DND-41 (cell line): ENCODE measurements around the gene CRIP1.
A peak's percentile ranks its signal among the peaks of the same experiment; 100 is the strongest.

ENCODE experiments used
- ATAC-seq: fragments of 200-7000 bp; cut with Tn5 transposase; 3 replicates; pipeline ENCODE4 v1.9.1; 2021; ENCODE audit warnings: low read depth; ENCODE audit not compliant: insufficient read depth
- DNase-seq: peaks from one replicate; pipeline ENCODE4 v3.0.0-alpha.2; 2020
- H2AFZ ChIP-seq: 2 replicates; pipeline ENCODE4 v1.6.0; 2012; ENCODE audit warnings: low read depth, low read length
- H3K27ac ChIP-seq: 2 replicates; pipeline ENCODE4 v1.5.1; 2012; ENCODE audit warnings: low read length, inconsistent platforms
- H3K27me3 ChIP-seq: fragments of 200-600 bp; sonication (generic); 2 replicates; pipeline ENCODE4 v1.6.0; 2012; ENCODE audit warnings: low read length, mild to moderate bottlenecking, inconsistent platforms; ENCODE audit not compliant: insufficient read depth, poor library complexity
- H3K36me3 ChIP-seq: 2 replicates; pipeline ENCODE4 v1.5.1; 2012; ENCODE audit warnings: low read length, inconsistent platforms; ENCODE audit not compliant: insufficient read depth
- H3K4me1 ChIP-seq: 2 replicates; pipeline ENCODE4 v1.5.1; 2012; ENCODE audit warnings: mild to moderate bottlenecking, low read length; ENCODE audit not compliant: insufficient read depth
- H3K4me2 ChIP-seq: 2 replicates; pipeline ENCODE4 v1.6.0; 2012; ENCODE audit warnings: mild to moderate bottlenecking, moderate library complexity, low read length, inconsistent platforms; ENCODE audit not compliant: insufficient read depth
- H3K4me3 ChIP-seq, 2 experiments: fragments of 200-600 bp in 1 of 2; shearing (Covaris generic) in 1 of 2; 2 replicates each; pipeline ENCODE4 v1.5.1; 2012 to 2016; ENCODE audit warnings: inconsistent platforms in 2 of 2, low read length in 2 of 2, mild to moderate bottlenecking in 2 of 2, low read depth in 1 of 2, moderate library complexity in 1 of 2
- H3K79me2 ChIP-seq: 2 replicates; pipeline ENCODE4 v1.6.0; 2012; ENCODE audit warnings: low read length, inconsistent platforms; ENCODE audit not compliant: insufficient read depth
- H3K9ac ChIP-seq: 2 replicates; pipeline ENCODE4 v1.6.0; 2012; ENCODE audit warnings: low read depth, mild to moderate bottlenecking, inconsistent platforms, low read length, moderate library complexity
- H3K9me3 ChIP-seq: 2 replicates; pipeline ENCODE4 v1.5.1; 2012; ENCODE audit warnings: low read length, moderate library complexity, mild to moderate bottlenecking, inconsistent platforms; ENCODE audit not compliant: insufficient read depth, severe bottlenecking
- H4K20me1 ChIP-seq: 2 replicates; pipeline ENCODE4 v1.6.0; 2012; ENCODE audit warnings: low read length; ENCODE audit not compliant: insufficient read depth
- CTCF ChIP-seq: IDR thresholded peaks from 2 replicates; pipeline ENCODE4 v1.5.1; 2012; ENCODE audit warnings: borderline replicate concordance, low read length, moderate library complexity, mild to moderate bottlenecking; ENCODE audit not compliant: poor library complexity, severe bottlenecking; ENCODE audit errors: extremely low read depth
- EZH2 ChIP-seq: IDR thresholded peaks from 3 replicates; pipeline ENCODE4 v1.6.1; 2012; ENCODE audit warnings: borderline replicate concordance, low read depth, mild to moderate bottlenecking, moderate library complexity, low read length, inconsistent platforms; ENCODE audit not compliant: severe bottlenecking

Gene CRIP1

GRCh38 chr14:105486974-105487448, 325 bp downstream of the CRIP1 start:
- Histone ChIP-seq H3K4me3 (no peak overlapping the region), H3K79me2 (peaks cover 4% of the 10 kb centered on the region), H4K20me1 (peaks cover 9% of the 10 kb centered on the region), H3K9ac (no peak overlapping the region; the same call in 1 of the 2 replicates), H3K9me3 (no peaks in the 10 kb centered on the region), H3K27me3 (no peaks in the 10 kb centered on the region), H3K4me2 (peak overlapping the region; percentile 47), H3K36me3 (peaks cover 4% of the 10 kb centered on the region), H2AFZ (no peak overlapping the region), H3K4me1 (peaks cover 40% of the 10 kb centered on the region), H3K27ac (no peak overlapping the region)
- no peak for ATAC-seq
- TF ChIP-seq CTCF: no peak
- no peak for TF ChIP-seq EZH2
- DNase-seq: no peak

DNA sequence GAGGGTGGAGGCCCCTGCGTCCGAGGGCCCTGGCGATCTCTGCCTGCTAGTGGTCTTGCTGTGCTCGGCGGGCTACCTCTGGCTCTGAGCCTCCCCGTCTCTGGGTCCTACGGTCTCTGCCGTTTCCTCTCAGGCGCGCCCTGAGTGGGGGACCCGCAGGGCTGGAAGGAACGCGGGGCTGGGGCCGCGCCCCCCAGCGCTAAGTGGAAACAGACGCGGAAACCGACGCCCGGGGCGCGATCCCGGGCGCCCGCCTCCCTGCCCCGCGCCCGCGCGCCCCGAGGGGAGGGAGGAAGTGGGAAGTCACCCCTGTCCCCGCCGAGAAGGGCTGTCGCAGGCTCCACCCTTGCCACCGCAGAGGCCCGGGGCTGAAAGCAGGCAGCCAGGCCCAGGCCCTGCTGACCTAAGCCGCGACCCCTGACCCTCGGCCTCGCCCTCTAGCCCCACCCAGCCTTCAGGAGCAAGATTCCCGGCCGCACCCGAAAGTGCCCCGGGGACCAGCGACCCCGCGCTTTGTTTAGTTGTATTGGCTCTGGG, 831 bp downstream of the CRIP1 start:
- Histone ChIP-seq H3K27me3 (no peaks in the 10 kb centered on the region), H3K36me3 (peaks cover 9% of the 10 kb centered on the region), H3K4me2 (peak overlapping the region; percentile 47), H3K27ac (no peak overlapping the region), H3K79me2 (peaks cover 9% of the 10 kb centered on the region), H3K4me3 (no peak overlapping the region), H3K9me3 (no peaks in the 10 kb centered on the region), H2AFZ (no peak overlapping the region), H3K4me1 (peaks cover 40% of the 10 kb centered on the region), H4K20me1 (peaks cover 9% of the 10 kb centered on the region), H3K9ac (peak overlapping the region; percentile 30; the same call in 1 of the 2 replicates)
- TF ChIP-seq EZH2 (no peak), CTCF (no peak)
- DNase-seq (peak; percentile 62), ATAC-seq (no peak)

DNA sequence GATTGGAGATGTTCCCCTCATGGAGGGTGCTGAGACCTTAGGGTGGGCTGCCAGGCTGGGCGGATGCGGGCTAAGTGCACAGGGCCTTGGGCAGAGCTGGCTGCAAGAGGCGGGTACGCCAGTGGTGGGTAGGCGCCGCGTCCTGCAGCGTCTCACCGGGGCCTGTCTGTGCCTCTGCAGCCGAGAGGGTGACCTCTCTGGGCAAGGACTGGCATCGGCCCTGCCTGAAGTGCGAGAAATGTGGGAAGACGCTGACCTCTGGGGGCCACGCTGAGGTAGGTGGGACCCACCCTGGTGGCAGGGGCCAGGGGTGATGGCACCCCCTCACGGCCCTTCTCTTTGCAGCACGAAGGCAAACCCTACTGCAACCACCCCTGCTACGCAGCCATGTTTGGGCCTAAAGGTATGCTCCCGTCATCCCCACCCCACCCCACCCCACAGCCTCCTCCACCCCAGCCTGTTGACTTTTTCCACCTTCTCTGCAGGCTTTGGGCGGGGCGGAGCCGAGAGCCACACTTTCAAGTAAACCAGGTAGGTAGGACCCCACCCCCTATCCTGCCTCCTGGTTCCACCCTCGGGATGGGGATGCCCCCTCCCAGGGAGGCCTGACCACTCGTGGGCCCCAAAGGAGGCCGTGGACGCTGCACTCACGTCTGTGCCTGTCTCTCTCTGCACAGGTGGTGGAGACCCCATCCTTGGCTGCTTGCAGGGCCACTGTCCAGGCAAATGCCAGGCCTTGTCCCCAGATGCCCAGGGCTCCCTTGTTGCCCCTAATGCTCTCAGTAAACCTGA, 1.5 kb downstream of the CRIP1 start:
- Histone ChIP-seq H3K9me3 (no peaks in the 10 kb centered on the region), H3K27ac (no peak overlapping the region), H3K4me3 (no peak overlapping the region), H3K9ac (peak overlapping the region; percentile 30; the same call in 1 of the 2 replicates), H3K4me2 (peak overlapping the region; percentile 47), H3K36me3 (peaks cover 15% of the 10 kb centered on the region), H4K20me1 (peaks cover 15% of the 10 kb centered on the region), H3K27me3 (no peaks in the 10 kb centered on the region), H3K4me1 (peaks cover 40% of the 10 kb centered on the region), H3K79me2 (peaks cover 13% of the 10 kb centered on the region), H2AFZ (no peak overlapping the region)
- no peak for TF ChIP-seq EZH2
- TF ChIP-seq CTCF: no peak
- DNase-seq: no peak
- no peak for ATAC-seq
